Neural progenitor cell (in vitro differentiated cells): ENCODE data around the gene XRCC1.

Experiments
- EZH2 ChIP-seq: fragments of 200-600 bp; sonication (generic); IDR thresholded peaks from 2 replicates; pipeline ENCODE4 v1.6.1; 2017; ENCODE audit warnings: antibody characterized with exemption, mild to moderate bottlenecking, moderate library complexity
- TF ChIP-seq, protein P1 (sequence below): fragments of 200-600 bp; sonication (generic); IDR thresholded peaks from 2 replicates; pipeline ENCODE4 v1.5.1; 2017; ENCODE audit warnings: antibody characterized with exemption, mild to moderate bottlenecking

DNA sequence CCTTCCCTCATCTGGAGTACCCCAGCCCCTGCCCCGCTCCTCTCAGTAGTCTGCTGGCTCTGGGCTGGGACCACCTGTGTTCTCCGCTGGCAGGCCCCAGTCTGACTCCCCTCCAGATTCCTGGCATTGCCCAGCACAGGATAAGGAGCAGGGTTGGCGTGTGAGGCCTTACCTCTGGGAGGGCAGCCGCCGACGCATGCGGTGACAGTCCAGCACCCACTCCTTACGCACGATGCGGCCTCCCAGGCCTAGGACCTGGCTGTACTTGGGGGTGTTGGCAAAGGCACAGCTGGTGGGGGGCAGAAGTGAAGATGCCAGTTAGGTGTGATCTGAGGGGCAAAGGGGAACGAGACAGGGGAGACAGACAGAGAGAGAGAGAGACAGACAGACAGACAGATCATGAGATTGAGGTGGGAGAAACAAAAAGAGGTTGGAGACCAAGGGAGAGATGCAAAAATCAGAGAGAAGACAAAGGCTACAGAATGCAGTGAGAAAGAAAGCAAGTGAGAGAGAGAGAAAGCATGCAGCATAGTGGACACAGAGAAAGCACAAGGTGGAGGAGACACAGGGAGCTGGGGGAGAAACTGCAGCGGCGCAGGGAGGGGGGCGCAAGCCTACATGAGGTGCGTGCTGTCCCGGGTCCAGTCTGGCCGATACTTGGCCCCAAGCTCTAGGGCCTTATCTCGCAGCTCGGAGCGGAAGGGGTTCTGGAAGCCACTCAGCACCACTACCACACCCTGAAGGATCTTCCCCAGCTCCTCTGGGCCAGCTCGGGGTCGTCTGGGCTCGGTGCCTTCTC, 23.7 kb downstream of the XRCC1 start:
- TF ChIP-seq EZH2 = no peak
- TF ChIP-seq, protein P1, sequence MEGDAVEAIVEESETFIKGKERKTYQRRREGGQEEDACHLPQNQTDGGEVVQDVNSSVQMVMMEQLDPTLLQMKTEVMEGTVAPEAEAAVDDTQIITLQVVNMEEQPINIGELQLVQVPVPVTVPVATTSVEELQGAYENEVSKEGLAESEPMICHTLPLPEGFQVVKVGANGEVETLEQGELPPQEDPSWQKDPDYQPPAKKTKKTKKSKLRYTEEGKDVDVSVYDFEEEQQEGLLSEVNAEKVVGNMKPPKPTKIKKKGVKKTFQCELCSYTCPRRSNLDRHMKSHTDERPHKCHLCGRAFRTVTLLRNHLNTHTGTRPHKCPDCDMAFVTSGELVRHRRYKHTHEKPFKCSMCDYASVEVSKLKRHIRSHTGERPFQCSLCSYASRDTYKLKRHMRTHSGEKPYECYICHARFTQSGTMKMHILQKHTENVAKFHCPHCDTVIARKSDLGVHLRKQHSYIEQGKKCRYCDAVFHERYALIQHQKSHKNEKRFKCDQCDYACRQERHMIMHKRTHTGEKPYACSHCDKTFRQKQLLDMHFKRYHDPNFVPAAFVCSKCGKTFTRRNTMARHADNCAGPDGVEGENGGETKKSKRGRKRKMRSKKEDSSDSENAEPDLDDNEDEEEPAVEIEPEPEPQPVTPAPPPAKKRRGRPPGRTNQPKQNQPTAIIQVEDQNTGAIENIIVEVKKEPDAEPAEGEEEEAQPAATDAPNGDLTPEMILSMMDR = no peak
